SK-N-SH treated with all-trans-retinoic acid at 6 μM for 48 hours (cell line): Measurements from ENCODE around the gene PEAR1.

Experiments
- ATAC-seq: fragments of 200-7000 bp; cut with Tn5 transposase; 3 replicates; pipeline ENCODE4 v1.9.1; 2020; ENCODE audit warnings: mild to moderate bottlenecking, moderate library complexity
- ARNTL ChIP-seq: fragments of 450-650 bp; formaldehyde crosslinking; IDR thresholded peaks from 2 replicates; pipeline ENCODE4 v1.5.0; 2020; ENCODE audit warnings: low read depth, mild to moderate bottlenecking, moderate library complexity, borderline replicate concordance
- BACH2 ChIP-seq: fragments of 250-450 bp; sonication (Bioruptor Pico); IDR thresholded peaks from 2 replicates; pipeline ENCODE4 v1.9.0; 2021; ENCODE audit warnings: mild to moderate bottlenecking, borderline replicate concordance
- CREB5 ChIP-seq: fragments of 250-450 bp; sonication (Bioruptor Pico); IDR thresholded peaks from 2 replicates; pipeline ENCODE4 v1.5.1; 2020; ENCODE audit warnings: low read depth, mild to moderate bottlenecking, moderate library complexity
- CSDC2 ChIP-seq: fragments of 250-450 bp; sonication (Bioruptor Pico); IDR thresholded peaks from 2 replicates; pipeline ENCODE4 v1.5.0; 2020; ENCODE audit warnings: mild to moderate bottlenecking, moderate library complexity
- ESRRG ChIP-seq: fragments of 250-450 bp; sonication (Bioruptor Pico); IDR thresholded peaks from 2 replicates; pipeline ENCODE4 v1.6.1; 2021; ENCODE audit warnings: mild to moderate bottlenecking
- GLIS3 ChIP-seq: fragments of 250-450 bp; sonication (Bioruptor Pico); IDR thresholded peaks from 2 replicates; pipeline ENCODE4 v1.5.0; 2020; ENCODE audit warnings: mild to moderate bottlenecking, moderate library complexity
- ISL1 ChIP-seq: fragments of 250-450 bp; sonication (Bioruptor Pico); IDR thresholded peaks from 2 replicates; pipeline ENCODE4 v2.1.2; 2022; ENCODE audit warnings: mild to moderate bottlenecking, moderate library complexity
- PATZ1 ChIP-seq: fragments of 250-450 bp; sonication (Bioruptor Pico); IDR thresholded peaks from 2 replicates; pipeline ENCODE4 v1.8.0; 2020; ENCODE audit warnings: mild to moderate bottlenecking, moderate library complexity, borderline replicate concordance
- POU6F1 ChIP-seq: fragments of 250-450 bp; sonication (Bioruptor Pico); IDR thresholded peaks from 2 replicates; pipeline ENCODE4 v1.8.0; 2021; ENCODE audit warnings: low read depth, mild to moderate bottlenecking, moderate library complexity, borderline replicate concordance
- PPARA ChIP-seq: fragments of 250-450 bp; sonication (Bioruptor Pico); IDR thresholded peaks from 2 replicates; pipeline ENCODE4 v1.5.0; 2020; ENCODE audit warnings: mild to moderate bottlenecking, borderline replicate concordance
- RARB ChIP-seq: fragments of 250-450 bp; sonication (Bioruptor Pico); IDR thresholded peaks from 2 replicates; pipeline ENCODE4 v1.8.0; 2021; ENCODE audit warnings: mild to moderate bottlenecking, moderate library complexity
- SNAI2 ChIP-seq: fragments of 250-450 bp; sonication (Bioruptor Pico); IDR thresholded peaks from 2 replicates; pipeline ENCODE4 v1.5.0; 2020; ENCODE audit warnings: mild to moderate bottlenecking, moderate library complexity
- TCF4 ChIP-seq: fragments of 250-450 bp; sonication (Bioruptor Pico); IDR thresholded peaks from 2 replicates; pipeline ENCODE4 v1.8.0; 2021; ENCODE audit warnings: mild to moderate bottlenecking, moderate library complexity, borderline replicate concordance
- TOX ChIP-seq: fragments of 250-450 bp; sonication (Bioruptor Pico); IDR thresholded peaks from 2 replicates; pipeline ENCODE4 v1.8.0; 2021; ENCODE audit warnings: mild to moderate bottlenecking, moderate library complexity, borderline replicate concordance
- TSHZ2 ChIP-seq: fragments of 250-450 bp; sonication (Bioruptor Pico); IDR thresholded peaks from 2 replicates; pipeline ENCODE4 v1.5.0; 2020; ENCODE audit warnings: mild to moderate bottlenecking, moderate library complexity
- ZC3H10 ChIP-seq: fragments of 250-450 bp; sonication (Bioruptor Pico); IDR thresholded peaks from 2 replicates; pipeline ENCODE4 v1.5.1; 2021; ENCODE audit warnings: mild to moderate bottlenecking, moderate library complexity
- ZFP3 ChIP-seq: fragments of 250-450 bp; sonication (Bioruptor Pico); IDR thresholded peaks from 2 replicates; pipeline ENCODE4 v1.5.0; 2020; ENCODE audit warnings: mild to moderate bottlenecking, moderate library complexity
- ZFP30 ChIP-seq: fragments of 450-650 bp; formaldehyde crosslinking; IDR thresholded peaks from 2 replicates; pipeline ENCODE4 v1.5.0; 2022; ENCODE audit warnings: mild to moderate bottlenecking, moderate library complexity
- ZNF565 ChIP-seq: fragments of 450-650 bp; formaldehyde crosslinking; conservative IDR thresholded peaks from 2 replicates; pipeline ENCODE4 v1.5.0; 2020; ENCODE audit warnings: low read depth, mild to moderate bottlenecking, moderate library complexity
- ZNF70 ChIP-seq: fragments of 450-650 bp; formaldehyde crosslinking; IDR thresholded peaks from 2 replicates; pipeline ENCODE4 v1.5.0; 2020; ENCODE audit warnings: mild to moderate bottlenecking, moderate library complexity
- ZNF8 ChIP-seq: fragments of 450-650 bp; formaldehyde crosslinking; IDR thresholded peaks from 2 replicates; pipeline ENCODE4 v1.5.0; 2020; ENCODE audit warnings: mild to moderate bottlenecking, moderate library complexity
- TF ChIP-seq, protein P1 (sequence below): fragments of 250-450 bp; sonication (Bioruptor Pico); IDR thresholded peaks from 2 replicates; pipeline ENCODE4 v1.5.1; 2021; ENCODE audit warnings: mild to moderate bottlenecking, moderate library complexity

PEAR1 gene

DNA sequence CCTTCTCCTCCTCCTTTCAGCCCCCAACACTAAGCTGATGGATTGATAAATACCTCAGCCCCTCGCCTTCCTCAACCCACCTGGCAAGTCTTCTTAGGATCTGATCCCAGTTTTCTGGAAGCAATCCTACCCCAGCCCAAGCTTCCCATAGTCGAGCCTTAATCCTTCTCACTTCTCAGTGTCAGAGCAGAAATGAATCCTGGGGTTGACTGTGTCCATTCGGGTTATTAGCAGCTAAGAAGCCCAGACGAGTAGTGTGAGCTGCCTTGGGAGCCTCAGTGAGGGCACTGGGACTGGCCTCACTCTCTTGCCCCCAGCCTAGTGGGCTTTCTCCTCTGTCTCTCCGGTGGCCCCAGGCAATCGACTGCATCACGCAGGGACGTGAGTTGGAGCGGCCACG, 12.4 kb upstream of the PEAR1 start:
- no peak for ATAC-seq
- no peak for TF ChIP-seq ESRRG (CRISPR knock-in tag)
- no peak for TF ChIP-seq TSHZ2 (CRISPR knock-in tag)
- TF ChIP-seq ARNTL, result no peak
- no peak for TF ChIP-seq CSDC2 (CRISPR knock-in tag)
- no peak for TF ChIP-seq POU6F1 (CRISPR knock-in tag)
- no peak for TF ChIP-seq CREB5 (CRISPR knock-in tag)
- no peak for TF ChIP-seq PPARA (CRISPR knock-in tag)
- no peak for TF ChIP-seq ZNF8
- TF ChIP-seq SNAI2, result no peak
- TF ChIP-seq ZFP30 (CRISPR knock-in tag), result no peak
- no peak for TF ChIP-seq ZNF565 (CRISPR knock-in tag)
- no peak for TF ChIP-seq PATZ1 (CRISPR knock-in tag)
- TF ChIP-seq RARB, result no peak
- TF ChIP-seq TOX, result no peak
- no peak for TF ChIP-seq ZFP3 (CRISPR knock-in tag)
- TF ChIP-seq TCF4 (CRISPR knock-in tag), result no peak
- no peak for TF ChIP-seq BACH2 (CRISPR knock-in tag)
- no peak for TF ChIP-seq GLIS3 (CRISPR knock-in tag)

DNA sequence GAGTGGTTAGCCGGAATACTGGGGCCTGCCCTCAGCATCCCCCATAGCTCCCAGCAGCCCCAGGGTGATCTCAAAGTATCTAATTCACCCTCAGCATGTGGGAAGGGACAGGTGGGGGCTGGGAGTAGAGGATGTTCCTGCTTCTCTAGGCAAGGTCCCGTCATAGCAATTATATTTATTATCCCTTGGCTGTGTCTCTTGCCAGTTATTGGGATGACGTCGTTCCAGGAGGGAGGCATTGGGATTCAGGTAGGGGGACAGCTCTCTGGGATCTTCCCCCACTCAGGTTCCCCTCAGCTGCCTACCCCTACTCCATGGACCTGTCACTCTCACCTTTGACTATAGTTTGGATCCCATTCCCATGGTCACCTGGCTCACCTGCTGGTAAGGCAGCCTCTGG, 11.9 kb upstream of the PEAR1 start:
- TF ChIP-seq ZNF8, result no peak
- TF ChIP-seq PATZ1 (CRISPR knock-in tag), result no peak
- no peak for TF ChIP-seq BACH2 (CRISPR knock-in tag)
- TF ChIP-seq ZFP30 (CRISPR knock-in tag), result no peak
- no peak for TF ChIP-seq POU6F1 (CRISPR knock-in tag)
- TF ChIP-seq TSHZ2 (CRISPR knock-in tag), result no peak
- no peak for TF ChIP-seq TCF4 (CRISPR knock-in tag)
- TF ChIP-seq GLIS3 (CRISPR knock-in tag), result no peak
- TF ChIP-seq, protein P1, sequence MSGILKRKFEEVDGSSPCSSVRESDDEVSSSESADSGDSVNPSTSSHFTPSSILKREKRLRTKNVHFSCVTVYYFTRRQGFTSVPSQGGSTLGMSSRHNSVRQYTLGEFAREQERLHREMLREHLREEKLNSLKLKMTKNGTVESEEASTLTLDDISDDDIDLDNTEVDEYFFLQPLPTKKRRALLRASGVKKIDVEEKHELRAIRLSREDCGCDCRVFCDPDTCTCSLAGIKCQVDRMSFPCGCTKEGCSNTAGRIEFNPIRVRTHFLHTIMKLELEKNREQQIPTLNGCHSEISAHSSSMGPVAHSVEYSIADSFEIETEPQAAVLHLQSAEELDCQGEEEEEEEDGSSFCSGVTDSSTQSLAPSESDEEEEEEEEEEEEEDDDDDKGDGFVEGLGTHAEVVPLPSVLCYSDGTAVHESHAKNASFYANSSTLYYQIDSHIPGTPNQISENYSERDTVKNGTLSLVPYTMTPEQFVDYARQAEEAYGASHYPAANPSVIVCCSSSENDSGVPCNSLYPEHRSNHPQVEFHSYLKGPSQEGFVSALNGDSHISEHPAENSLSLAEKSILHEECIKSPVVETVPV (CRISPR knock-in tag), result no peak
- no peak for TF ChIP-seq CSDC2 (CRISPR knock-in tag)
- TF ChIP-seq RARB, result no peak
- TF ChIP-seq SNAI2, result no peak
- TF ChIP-seq CREB5 (CRISPR knock-in tag), result no peak
- TF ChIP-seq ZNF70 (CRISPR knock-in tag), result no peak
- no peak for TF ChIP-seq ISL1 (CRISPR knock-in tag)
- no peak for TF ChIP-seq TOX
- no peak for TF ChIP-seq ZC3H10 (CRISPR knock-in tag)
- no peak for TF ChIP-seq ZFP3 (CRISPR knock-in tag)
- no peak for ATAC-seq
